ENCODE measurements around the gene ANKS3. TPM values are rescaled to one million over a fixed set of nuclear protein-coding genes. Genes with fewer than 3 reads are reported as not detected.

ANKS3 gene
- total and polyA plus RNA-seq, 2 donors (not counting 3 experiments of a cell fraction or from before 2014, with no cell fraction given) = 13.9 to 24.0 TPM

- TF ChIP-seq CTCF (IDR thresholded peaks at IDR 0.05; ENCODE audit: extremely low read depth in 1 of 2, insufficient read depth in 1 of 2, low read depth in 1 of 2, low read length in 2 of 2) = no peak
- TF ChIP-seq, protein P1, sequence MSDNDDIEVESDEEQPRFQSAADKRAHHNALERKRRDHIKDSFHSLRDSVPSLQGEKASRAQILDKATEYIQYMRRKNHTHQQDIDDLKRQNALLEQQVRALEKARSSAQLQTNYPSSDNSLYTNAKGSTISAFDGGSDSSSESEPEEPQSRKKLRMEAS (IDR thresholded peaks at IDR 0.05; ENCODE audit: insufficient read depth, insufficient read length) = no peak
- TF ChIP-seq GATA2 (IDR thresholded peaks at IDR 0.05; ENCODE audit: insufficient read depth, insufficient read length, low read depth, low read length) = no peak
- TF ChIP-seq POLR2AphosphoS5 (IDR thresholded peaks at IDR 0.05; ENCODE audit: insufficient read depth, low read depth, low read length) = no peak
- no peak for TF ChIP-seq FOS (IDR thresholded peaks at IDR 0.05; ENCODE audit: borderline replicate concordance, insufficient read depth, low read length)
- no peak for TF ChIP-seq POLR2A (IDR thresholded peaks at IDR 0.05; ENCODE audit: low read depth, low read length)
- no peaks in the 10 kb centered on the region for H3K9me1 ChIP-seq (replicated peaks; ENCODE audit: control insufficient read depth, extremely low read depth, insufficient read depth, low read length)
- no peak overlapping the region for H3K27ac ChIP-seq (ENCODE audit: insufficient read depth, low read depth, low read length)
- DNase-seq (ENCODE audit: low read depth, low spot score) (no peak), FAIRE-seq (no peak)
- peaks cover 2% of the 10 kb centered on the region for H3K79me2 ChIP-seq (ENCODE audit: control insufficient read depth, insufficient read depth, low read length)
- intact Hi-C loops (cut with micrococcal nuclease) (no loop called here), dilution Hi-C loops (cut with MboI; ENCODE audit: extremely low pct_ligation_motif_present, low sequenced_read_pairs) (no loop called here)
- no TSS peak for BruUV-seq (replicated peaks)
- no peak overlapping the region for H3K4me3 ChIP-seq (replicated peaks in 1 of 3; ENCODE audit: insufficient read depth in 1 of 3, low read depth in 1 of 3, low read length in 3 of 3)
- peaks cover 15 to 33% of the 10 kb centered on the region in 2 experiments for H3K36me3 ChIP-seq (ENCODE audit: control insufficient read depth in 2 of 2, extremely low read depth in 1 of 2, insufficient read depth in 2 of 2, low read length in 2 of 2)
- CTCF ChIA-PET = no interaction called here
- POLR2A ChIA-PET = no interaction called here
- H3K9me3 ChIP-seq (replicated peaks; ENCODE audit: control insufficient read depth, insufficient read depth, low read length) = no peaks in the 10 kb centered on the region
- H2AFZ ChIP-seq (ENCODE audit: low read depth, low read length) = no peak overlapping the region
- no peak overlapping the region for H3K9ac ChIP-seq (replicated peaks; ENCODE audit: extremely low read depth, insufficient read depth, low read length)
- H3K4me1 ChIP-seq (ENCODE audit: control insufficient read depth, extremely low read depth, insufficient read depth, low read length) = no peaks in the 10 kb centered on the region
- H4K20me1 ChIP-seq (replicated peaks; ENCODE audit: control insufficient read depth, extremely low read depth, insufficient read depth, low read length) = no peaks in the 10 kb centered on the region
- H3K4me2 ChIP-seq (ENCODE audit: insufficient read depth, low read length) = no peak overlapping the region
- no peaks in the 10 kb centered on the region for H3K27me3 ChIP-seq (ENCODE audit: control insufficient read depth in 2 of 2, insufficient read depth in 2 of 2, low read length in 2 of 2)
Observed at GRCh38 chr16:4755687-4756086, 21.6 kb upstream of the ANKS3 start.

- Histone ChIP-seq H3K9ac (replicated peaks; ENCODE audit: extremely low read depth, insufficient read depth, low read length) (no peak overlapping the region), H4K20me1 (replicated peaks; ENCODE audit: control insufficient read depth, extremely low read depth, insufficient read depth, low read length) (no peaks in the 10 kb centered on the region), H3K9me1 (replicated peaks; ENCODE audit: control insufficient read depth, extremely low read depth, insufficient read depth, low read length) (no peaks in the 10 kb centered on the region), H3K4me2 (ENCODE audit: insufficient read depth, low read length) (no peak overlapping the region), H3K4me3 (replicated peaks in 1 of 3; ENCODE audit: insufficient read depth in 1 of 3, low read depth in 1 of 3, low read length in 3 of 3) (no peak overlapping the region), H3K27ac (ENCODE audit: insufficient read depth, low read depth, low read length) (no peak overlapping the region), H3K36me3 (ENCODE audit: control insufficient read depth in 2 of 2, extremely low read depth in 1 of 2, insufficient read depth in 2 of 2, low read length in 2 of 2) (peaks cover 9 to 25% of the 10 kb centered on the region in 2 experiments), H2AFZ (ENCODE audit: low read depth, low read length) (no peak overlapping the region), H3K27me3 (ENCODE audit: control insufficient read depth in 2 of 2, insufficient read depth in 2 of 2, low read length in 2 of 2) (no peaks in the 10 kb centered on the region), H3K79me2 (ENCODE audit: control insufficient read depth, insufficient read depth, low read length) (peaks cover 2% of the 10 kb centered on the region), H3K4me1 (ENCODE audit: control insufficient read depth, extremely low read depth, insufficient read depth, low read length) (no peaks in the 10 kb centered on the region), H3K9me3 (replicated peaks; ENCODE audit: control insufficient read depth, insufficient read depth, low read length) (no peaks in the 10 kb centered on the region)
- ChIA-PET CTCF (no interaction called here), POLR2A (no interaction called here)
- intact Hi-C loops (cut with micrococcal nuclease) (no loop called here), dilution Hi-C loops (cut with MboI; ENCODE audit: extremely low pct_ligation_motif_present, low sequenced_read_pairs) (no loop called here)
- BruUV-seq (replicated peaks) = no TSS peak
- TF ChIP-seq EZH2 (IDR thresholded peaks at IDR 0.05; ENCODE audit: borderline replicate concordance, low read depth, low read length, severe bottlenecking) = no peak
- no peak for TF ChIP-seq POLR2A (IDR thresholded peaks at IDR 0.05; ENCODE audit: low read depth, low read length)
- no peak for TF ChIP-seq GATA2 (IDR thresholded peaks at IDR 0.05; ENCODE audit: insufficient read depth, insufficient read length, low read depth, low read length)
- no peak for TF ChIP-seq MYC (IDR thresholded peaks at IDR 0.05; ENCODE audit: low read depth, low read length)
- TF ChIP-seq POLR2AphosphoS5 (IDR thresholded peaks at IDR 0.05; ENCODE audit: insufficient read depth, low read depth, low read length) = no peak
- no peak for TF ChIP-seq JUN (IDR thresholded peaks at IDR 0.05; ENCODE audit: borderline replicate concordance, insufficient read depth, insufficient read length, low read depth)
- TF ChIP-seq FOS (IDR thresholded peaks at IDR 0.05; ENCODE audit: borderline replicate concordance, insufficient read depth, low read length) = no peak
- no peak for TF ChIP-seq CTCF (IDR thresholded peaks at IDR 0.05; ENCODE audit: extremely low read depth in 1 of 2, insufficient read depth in 1 of 2, low read depth in 1 of 2, low read length in 2 of 2)
- TF ChIP-seq, protein P1 (IDR thresholded peaks at IDR 0.05; ENCODE audit: insufficient read depth, insufficient read length) = no peak
- DNase-seq (ENCODE audit: low read depth, low spot score) (no peak), FAIRE-seq (no peak)
Observed at GRCh38 chr16:4754865-4755264, 20.8 kb upstream of the ANKS3 start.
